Activated T-cell treated with anti-CD3 and anti-CD28 coated beads for 48 hours (primary cell): Measurements from ENCODE around the gene DNMBP.
A peak's percentile ranks its signal among the peaks of the same experiment; 100 is the strongest.

Experiments
- DNase-seq: peaks from one replicate; pipeline ENCODE4 v3.0.0-alpha.2; 2020; ENCODE audit warnings: low read depth

The DNMBP gene

GRCh38 chr10:100009793-100010676 lies at the start of gene DNMBP:
TSS of gene DNMBP (minus strand) at chr10:100009947. CDS start at chr10:99972124, 37,823 bp downstream.
- DNase-seq = peak; percentile 87

- no peak for DNase-seq
These were observed 48.2 kb upstream of the DNMBP start for GRCh38 chr10:100057948-100058347.

- no peak for DNase-seq
These were observed 44.1 kb upstream of the DNMBP start for GRCh38 chr10:100053686-100054460.

- peak; percentile 71 for DNase-seq
These were observed 36.3 kb upstream of the DNMBP start for GRCh38 chr10:100046021-100046486.

GRCh38 chr10:100045592-100045991 lies 35.8 kb upstream of the DNMBP start:
- DNase-seq = no peak

- no peak for DNase-seq
These were observed 34.0 kb upstream of the DNMBP start for GRCh38 chr10:100043796-100044195.

- DNase-seq = no peak
These were observed 33.6 kb upstream of the DNMBP start for GRCh38 chr10:100043344-100043743.

- DNase-seq = no peak
These were observed 31.7 kb upstream of the DNMBP start for GRCh38 chr10:100041306-100042002.

GRCh38 chr10:100038561-100039071 lies 28.9 kb upstream of the DNMBP start:
- no peak for DNase-seq

- DNase-seq = no peak
These were observed 28.1 kb upstream of the DNMBP start for GRCh38 chr10:100037758-100038315.

GRCh38 chr10:100036850-100037249 lies 27.1 kb upstream of the DNMBP start:
- no peak for DNase-seq

- DNase-seq = no peak
These were observed 24.1 kb upstream of the DNMBP start for GRCh38 chr10:100033766-100034418.

GRCh38 chr10:100027416-100027815 lies 17.7 kb upstream of the DNMBP start:
- no peak for DNase-seq

GRCh38 chr10:100025576-100025975 lies 15.8 kb upstream of the DNMBP start:
- DNase-seq = no peak

GRCh38 chr10:100024748-100025147 lies 15.0 kb upstream of the DNMBP start:
- no peak for DNase-seq

- no peak for DNase-seq
These were observed 12.7 kb upstream of the DNMBP start for GRCh38 chr10:100022403-100022802.

GRCh38 chr10:100021322-100021721 lies 11.6 kb upstream of the DNMBP start:
- DNase-seq = no peak

- no peak for DNase-seq
These were observed 11.1 kb upstream of the DNMBP start for GRCh38 chr10:100020886-100021253.

GRCh38 chr10:100020142-100020885 lies 10.6 kb upstream of the DNMBP start:
- DNase-seq = no peak

GRCh38 chr10:100019787-100020141 lies 10.0 kb upstream of the DNMBP start:
- DNase-seq = no peak
